NCI-H748 (cell line): ENCODE results near the gene GLIPR2.
"Not testable (repeated sequence)": the region's sequence is repeated elsewhere in the genome, so short reads cannot be mapped to it uniquely, and the experiment has no call there.

Experiments used
- DNase-seq: peaks from one replicate; lab custom pipeline; 2025; ENCODE audit not compliant: unreplicated experiment; lab: John Stamatoyannopoulos, UW

Gene GLIPR2

DNA sequence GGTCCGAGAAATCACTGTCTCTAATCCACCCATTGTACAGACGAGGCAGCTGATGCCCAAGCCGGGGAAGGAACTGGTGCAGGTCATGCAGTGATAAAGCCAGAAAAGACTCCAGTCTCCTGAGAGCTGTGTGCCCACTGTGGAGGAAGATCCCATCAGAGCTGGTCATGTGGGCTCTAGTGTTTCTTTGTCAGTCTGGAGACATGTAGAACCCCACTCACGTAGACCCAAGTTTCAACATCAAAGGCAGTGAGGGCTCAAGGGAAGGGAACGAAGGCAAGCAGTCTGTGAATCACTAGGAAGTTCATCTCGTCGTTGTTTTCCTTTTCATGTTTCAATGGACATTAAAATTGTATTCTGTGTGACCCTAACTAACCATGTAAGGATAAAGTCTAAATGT lies 14.6 kb upstream of the GLIPR2 start:
- no peak for DNase-seq

DNA sequence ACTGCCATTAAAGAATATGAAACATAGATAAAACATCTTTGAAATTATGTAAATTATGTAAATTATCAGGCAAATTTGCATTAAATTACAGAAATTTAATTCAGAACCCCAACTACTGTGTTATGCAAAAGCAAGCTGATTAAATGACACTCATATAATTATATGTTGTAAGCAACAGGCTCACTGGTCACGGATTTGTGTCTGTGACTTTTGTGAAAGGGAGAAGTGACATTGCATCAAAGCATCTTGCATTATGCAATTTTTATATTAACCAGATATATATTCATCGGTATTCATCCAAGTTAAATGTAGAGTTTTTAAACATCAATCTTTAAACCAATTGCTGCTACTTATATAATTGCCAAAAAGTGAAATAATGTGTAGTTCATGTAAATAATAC lies 13.0 kb upstream of the GLIPR2 start:
- DNase-seq: no peak

DNA sequence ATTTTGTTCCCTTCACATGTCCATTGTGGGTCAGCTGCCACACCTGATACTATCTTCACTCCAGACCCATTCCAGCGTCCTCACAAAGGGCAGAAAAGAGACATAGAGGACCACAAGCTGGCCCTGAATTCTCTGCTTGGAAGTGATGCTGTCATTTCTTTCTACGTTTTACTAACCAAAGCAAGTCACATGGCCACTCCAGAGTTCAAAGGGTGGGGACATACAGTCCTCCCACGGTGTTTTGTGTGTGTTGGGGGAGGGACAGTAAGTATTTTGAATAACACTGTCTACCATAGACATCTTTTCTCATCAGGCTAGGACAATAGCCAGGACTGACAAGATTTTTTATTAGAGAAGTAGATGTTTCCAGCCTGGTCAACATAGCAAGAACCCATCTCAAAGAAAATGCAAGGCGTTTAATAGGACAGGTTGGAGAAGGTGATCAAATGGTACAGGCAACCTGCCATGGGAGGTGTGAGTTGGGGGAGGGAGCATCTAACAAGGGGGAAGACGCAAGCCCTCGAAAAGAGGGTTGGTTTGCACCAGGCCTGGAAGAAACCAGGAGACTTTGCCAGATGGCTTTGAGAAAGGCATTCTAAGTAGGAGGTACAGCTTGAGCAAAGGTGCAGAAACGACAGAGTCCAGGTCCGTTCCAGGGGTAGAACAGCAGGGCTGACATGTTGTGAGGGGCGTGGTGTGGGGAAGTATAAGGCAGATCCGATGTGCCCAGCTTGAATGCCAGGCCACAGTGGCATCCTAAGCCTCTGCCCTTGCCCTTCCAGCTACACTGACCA lies 11.3 kb upstream of the GLIPR2 start:
- no peak for DNase-seq

DNA sequence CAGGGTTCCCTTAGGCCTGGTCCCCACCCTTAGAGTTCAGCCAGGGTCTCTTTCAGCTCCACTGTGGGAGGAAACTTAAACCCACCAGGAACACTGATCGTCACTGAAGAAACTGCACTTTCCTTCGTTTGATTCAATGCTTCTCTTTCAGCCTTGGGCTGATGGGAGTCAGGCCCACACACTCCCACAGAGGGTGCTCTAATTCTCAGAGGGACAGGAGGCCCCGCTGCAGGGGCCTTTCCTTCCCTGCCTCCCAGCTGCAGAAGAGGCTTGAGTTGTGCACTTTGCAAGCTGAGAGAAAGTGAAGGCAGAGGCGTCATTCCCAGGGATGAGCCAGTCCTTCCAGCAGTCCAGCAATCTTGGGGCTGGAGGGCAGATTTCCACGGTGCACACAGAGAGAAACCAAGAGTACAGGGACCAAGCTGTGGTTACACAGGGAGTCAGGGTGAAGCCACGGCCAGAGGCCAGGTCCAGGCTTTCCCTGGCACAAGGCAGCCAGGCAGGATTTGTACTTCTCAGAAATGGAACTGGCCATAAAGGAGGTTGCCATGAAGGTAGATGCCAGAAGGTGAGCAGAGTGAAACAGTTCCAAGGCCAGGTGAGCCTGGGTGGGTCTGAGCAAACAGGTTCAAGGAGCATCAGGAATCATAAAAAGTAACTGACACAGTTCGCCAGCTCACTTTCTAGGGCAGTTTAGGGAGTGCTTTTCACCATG lies 10.4 kb upstream of the GLIPR2 start:
- DNase-seq: no peak

DNA sequence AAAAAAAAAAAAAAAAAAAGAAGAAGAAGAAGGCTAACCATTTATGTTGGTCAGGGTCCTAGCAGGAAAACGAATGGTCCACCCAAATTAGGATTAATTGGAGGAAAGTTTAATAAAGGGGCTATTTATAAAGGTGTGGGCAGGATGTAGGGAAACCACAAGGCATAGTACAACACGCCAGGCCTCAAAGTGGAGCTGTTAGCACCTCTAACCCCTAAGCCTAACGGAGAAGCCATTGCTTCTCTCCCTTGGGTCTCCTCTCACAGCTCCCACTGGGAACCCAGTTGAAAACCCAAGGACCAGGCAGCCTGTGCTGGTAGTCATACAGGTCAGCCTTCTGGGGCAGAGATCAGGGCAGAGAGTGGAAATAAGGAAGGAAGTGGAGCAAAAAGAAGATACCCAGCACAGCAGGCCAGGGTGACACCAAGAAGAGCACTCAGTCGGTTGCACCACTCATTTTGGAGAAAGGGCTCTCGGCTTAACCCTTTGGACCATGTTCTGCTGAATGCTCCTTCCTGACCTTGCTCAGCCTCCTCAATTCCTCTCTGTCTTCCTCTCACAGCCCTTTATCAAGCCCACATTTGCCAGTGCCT lies 8.8 kb upstream of the GLIPR2 start:
- no peak for DNase-seq

DNA sequence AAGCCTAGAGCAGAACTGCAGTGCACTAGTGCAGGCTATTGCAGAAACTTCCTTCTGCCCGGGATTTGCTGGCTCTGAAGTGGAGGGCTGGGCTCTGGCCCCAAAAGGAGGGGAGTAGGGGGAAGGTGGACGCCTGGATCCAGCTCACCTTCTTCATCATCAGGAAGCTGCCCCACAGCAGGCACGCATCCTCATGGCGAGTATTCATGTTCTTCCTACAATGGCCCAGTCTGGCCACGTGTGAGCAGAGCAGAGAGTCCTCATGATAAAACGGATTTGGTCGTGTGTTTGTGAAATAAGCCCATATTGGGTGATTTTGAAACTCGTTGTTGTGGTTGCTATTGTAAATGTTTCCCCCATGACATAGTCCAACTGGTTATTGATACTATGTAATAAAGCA lies 8.2 kb upstream of the GLIPR2 start:
- no peak for DNase-seq

DNA sequence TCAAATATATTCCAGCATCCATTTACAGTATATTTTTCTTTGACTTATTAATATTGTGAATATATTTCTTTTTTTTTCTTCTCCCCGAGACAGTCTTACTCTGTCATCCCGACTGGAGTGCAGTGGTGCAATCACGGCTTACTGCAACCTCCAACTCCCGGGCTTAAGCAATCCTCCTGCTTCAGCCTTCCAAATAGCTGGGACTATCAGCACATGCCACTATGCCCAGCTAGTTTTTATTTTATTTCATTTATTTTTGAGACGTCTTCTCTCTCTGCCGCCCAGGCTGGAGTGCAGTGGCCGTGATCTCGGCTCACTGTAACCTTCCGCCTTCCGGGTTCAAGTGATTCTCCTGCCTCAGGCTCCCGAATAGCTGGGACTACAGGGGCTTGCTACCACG lies 7.4 kb upstream of the GLIPR2 start:
- DNase-seq: no peak

DNA sequence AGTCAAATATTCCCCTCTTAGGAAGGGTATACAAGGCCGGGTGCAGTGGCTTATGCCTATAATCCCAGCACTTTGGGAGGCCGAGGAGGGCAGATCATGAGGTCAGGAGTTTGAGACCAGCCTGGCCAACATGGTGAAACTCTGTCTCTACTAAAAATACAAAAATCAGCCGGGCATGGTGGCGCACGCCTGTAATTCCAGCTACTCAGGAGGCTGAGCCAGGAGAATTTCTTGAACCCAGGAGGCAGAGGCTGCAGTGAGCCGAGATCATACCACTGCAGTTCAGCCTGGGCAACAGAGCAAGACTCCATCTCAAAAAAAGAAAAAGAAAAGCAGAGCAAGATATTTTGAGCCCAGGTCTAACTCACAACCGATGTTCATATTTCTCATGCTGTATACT lies 4.9 kb upstream of the GLIPR2 start:
- not testable (repeated sequence) for DNase-seq

DNA sequence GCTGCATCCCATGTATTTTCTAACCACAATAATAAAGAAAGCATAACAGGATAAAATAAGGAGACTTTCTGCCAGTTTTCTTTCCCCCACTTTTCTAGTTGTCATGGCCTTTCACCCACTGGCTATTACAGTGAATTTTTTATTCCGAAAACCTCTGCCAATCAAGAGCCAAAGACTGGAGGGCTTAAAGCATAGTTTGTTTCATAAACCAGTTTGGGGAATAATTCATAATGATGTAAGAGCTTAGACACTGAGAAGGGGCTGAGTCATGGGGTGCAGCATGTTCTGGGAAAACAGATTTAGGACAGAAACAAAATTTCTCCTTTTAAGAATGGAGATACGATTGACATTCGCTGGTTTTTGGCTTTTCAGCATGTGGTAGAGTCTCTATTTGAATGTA lies 4.4 kb upstream of the GLIPR2 start:
- DNase-seq: no peak

DNA sequence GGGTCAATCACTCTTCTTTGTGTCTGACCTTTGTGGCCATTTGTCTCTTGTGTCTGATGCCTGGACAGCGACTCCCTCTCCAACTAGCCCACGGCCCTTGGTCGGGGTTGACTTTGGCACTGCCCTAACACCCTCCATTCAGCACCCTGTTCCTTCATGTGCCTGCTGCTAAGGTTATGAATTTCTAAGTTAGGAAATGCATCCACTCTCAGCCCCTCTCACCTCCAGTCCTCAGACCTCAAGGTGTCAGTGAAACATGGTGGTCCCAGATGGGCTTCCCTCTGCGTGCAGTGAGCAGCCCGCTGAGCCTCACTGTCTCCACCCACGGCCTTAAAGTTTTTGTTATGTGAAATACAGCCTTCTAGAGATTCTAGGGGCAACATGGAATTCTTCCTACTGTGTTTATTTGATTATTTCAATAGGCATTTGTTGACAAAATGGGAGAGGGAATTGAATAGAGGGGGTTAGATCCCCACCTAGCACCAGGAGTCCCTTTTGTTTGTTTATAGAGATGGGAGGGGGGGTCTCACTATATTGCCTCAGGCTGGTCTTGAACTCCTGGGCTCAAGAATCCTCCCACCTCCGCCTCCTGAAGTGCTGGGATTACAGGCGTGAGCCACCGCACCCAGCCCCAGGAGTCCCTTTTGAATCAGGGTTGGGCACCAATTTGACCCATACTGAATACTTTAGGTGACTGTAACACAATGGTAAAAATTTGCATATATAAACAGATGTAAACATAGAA lies 1.6 kb upstream of the GLIPR2 start:
- no peak for DNase-seq

DNA sequence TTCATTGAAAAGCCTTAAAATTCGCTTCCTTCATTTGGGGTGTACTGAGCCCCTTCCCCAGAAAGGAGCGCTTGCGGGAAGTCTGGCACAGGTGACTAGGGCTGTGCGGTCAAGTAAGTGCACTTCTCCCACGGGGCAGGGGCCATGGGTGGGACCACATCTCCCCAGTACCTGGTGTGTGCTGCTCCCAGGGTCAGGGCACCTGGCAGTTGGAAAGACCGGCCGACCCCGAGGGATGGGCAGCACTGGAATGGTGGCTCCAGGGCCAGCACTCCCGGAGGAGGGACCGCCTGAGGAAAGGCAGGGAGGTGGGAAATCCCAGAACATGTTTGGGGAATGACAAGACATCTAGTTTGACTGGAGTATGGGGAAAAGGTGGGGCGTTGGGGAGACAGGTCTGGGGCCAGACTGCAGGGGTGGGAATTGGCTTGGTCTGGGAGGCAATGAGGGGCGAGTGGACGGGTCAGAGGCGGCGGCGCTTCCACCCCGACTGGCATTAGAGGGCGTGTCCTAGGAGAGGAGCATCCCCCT lies 727 bp upstream of the GLIPR2 start:
- no peak for DNase-seq

DNA sequence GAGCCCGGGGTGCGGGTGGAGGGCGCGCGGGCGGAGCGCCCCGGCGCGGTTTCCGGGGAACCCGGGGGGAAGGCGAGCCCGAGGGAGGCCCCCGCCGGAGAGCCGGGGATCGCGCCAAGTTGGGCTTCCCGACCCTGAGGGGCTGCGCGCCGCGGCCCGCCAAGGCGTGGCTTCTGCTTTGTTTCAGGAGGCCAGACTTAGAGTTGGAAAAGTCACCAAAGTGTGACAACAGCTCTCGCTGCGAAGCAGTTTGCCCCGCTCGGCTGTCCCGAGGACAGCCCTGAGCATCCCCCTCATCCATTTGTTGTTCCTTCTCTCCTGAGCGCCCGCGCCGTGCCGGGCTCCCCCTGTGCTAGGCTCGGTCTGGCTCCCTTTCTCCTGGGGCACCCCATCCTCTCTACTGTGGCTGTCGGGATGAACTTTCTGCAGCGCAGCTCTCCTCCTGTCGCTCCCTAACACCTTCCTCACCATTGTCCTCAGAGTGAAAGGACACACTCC lies 410 bp downstream of the GLIPR2 start:
- DNase-seq: no peak

DNA sequence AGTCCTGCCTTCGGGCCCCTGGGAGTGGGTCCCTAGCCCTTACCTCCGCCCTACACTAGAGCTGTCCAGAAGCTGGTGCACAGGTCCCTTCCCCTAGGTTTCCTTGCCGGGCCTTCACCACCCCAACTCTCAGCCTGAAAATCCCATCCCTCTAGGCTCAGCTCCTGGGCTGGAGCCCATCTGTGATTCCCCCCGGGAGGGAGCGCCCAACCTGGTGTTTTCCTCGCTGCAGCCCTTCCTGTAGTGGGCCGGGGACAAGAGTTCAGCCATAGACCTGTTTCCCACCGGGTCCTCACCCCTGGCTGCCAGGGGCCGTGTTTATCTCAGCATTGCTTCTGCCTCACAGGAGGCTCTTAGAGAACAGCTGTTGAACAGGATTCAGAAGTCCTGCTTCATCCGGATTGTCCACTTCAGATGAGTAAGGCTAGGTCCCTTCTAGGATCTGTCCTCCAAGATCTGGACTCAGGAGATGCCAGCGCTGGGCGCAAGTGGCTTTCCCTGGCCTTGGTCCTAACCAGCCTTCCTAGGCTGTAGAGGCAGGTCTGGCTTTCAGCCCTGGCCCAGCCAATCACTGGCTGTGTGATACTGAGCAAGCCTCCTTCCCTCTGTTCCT lies 965 bp downstream of the GLIPR2 start:
- no peak for DNase-seq

DNA sequence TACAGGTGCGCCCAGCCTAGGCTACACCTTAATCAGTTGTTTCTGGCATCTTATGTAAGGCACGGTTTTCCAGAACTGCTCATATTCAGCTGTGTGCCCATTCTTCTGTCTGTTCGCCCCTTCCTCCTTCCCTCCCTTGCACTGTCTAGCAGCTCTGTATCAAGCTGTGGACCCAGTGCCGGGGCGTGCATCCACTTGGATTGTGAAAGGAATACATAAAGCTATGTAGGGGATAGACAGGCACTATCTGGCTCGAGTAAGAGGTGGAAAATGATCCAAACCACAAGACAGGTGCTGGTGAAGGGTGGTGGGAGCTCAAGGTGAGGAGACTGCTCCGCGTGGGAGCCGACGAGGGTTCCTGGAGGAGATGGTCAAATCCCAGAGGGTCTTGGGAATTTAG lies 2.0 kb downstream of the GLIPR2 start:
- no peak for DNase-seq

DNA sequence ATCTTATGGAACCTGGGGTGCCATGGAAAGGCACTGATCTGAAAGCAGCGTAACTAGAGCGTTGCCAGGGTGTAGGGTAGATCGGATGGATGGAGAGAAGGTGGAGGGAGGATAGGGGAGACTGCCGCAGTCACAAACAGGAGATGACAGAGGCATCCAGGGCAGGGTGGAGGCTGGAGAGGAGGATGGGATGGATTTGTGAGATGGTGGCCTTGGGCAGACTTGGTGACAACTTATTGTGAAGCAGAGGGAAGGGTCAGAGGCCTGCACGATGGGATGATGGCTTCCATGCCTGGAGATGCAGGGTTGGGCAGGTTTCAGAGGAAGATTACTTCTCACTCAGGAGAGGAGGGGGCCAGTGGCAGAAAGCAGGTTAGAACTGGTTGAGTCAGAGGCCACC lies 2.4 kb downstream of the GLIPR2 start:
- DNase-seq: no peak

DNA sequence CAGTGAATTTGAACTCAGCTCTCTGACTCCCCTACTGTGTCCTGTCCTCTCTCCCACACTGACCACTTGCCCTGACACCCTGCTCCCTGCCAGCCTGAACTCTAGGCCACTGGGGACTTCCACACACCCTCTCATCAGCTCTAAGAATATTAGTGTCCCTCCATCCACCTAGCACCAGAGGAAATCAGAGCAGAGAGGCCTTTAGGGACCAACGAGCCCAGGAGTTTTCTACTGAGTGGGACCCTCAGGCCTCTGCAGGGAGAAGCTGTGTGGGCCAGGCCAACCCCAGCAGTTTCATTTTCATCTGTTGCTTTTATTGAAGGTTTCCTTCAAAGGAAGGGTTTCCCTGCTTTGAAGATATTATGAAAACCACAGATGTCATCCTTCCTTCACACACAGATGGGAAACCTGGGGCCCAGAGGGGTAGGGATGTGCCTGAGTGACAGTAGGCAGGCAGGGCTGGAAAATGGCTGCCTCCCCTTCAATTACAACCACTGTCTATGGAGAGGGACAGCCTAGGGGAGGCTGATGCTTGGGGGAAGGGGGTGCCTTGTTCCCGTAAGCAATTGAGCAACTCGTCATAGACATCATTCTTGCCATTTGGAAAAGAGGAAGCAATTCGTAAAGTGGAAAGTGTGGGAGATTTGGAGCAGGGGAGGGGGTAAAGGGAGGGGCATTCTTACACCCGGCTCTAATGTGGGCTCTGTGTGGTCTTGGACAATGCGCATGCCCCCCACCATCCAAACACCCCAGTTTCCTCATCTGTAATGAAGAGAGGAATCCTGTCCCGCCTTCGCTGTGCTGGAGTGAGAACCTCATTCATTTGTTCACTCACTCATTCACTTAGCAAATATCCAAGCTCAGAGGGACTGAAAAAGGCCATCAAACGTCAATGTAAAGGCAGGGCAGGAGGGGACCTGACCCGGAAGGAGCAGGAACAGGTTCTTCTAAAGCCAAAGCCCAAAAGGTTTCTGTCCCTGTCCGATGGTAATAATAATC lies 3.9 kb downstream of the GLIPR2 start:
- DNase-seq: no peak

DNA sequence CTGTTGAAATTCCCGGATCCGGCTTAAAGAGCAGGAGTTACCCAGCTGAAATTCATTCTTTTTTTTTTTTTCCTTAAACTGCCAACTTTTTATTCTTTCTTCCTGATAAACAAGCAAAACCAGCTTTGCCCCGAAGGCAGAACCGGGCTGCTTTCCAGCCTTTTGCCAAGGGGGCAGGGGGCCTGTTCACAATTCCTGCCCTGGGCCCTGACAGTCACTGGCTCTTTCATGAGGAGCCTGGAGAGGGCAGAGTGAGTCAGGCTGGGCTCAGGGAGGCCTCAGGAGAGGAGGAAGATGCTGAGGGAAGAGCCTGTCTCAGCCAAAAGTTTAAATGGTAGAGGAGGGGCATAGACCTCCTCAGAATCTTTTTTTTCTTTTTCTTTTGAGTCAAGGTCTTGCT lies 4.8 kb downstream of the GLIPR2 start:
- no peak for DNase-seq

DNA sequence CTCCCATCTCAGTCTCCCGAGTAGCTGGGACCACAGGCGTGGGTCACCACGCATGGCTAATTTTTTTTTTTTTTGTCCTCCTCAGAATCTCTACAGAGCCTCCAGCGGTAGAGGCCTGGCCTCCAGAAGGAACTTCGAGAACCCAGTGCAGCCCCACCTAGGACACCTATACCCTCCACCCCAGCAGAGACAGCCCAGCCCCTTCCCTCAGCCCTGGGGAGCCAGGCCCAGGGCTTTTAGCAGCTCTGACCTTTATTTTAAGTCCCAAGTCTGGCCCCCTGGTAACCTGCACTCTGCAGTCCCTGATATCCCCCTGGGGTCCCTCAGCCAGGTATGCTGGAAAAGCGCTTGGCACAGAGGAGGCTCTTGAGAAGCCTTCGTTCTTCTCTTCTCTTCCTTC lies 5.2 kb downstream of the GLIPR2 start:
- DNase-seq: no peak

DNA sequence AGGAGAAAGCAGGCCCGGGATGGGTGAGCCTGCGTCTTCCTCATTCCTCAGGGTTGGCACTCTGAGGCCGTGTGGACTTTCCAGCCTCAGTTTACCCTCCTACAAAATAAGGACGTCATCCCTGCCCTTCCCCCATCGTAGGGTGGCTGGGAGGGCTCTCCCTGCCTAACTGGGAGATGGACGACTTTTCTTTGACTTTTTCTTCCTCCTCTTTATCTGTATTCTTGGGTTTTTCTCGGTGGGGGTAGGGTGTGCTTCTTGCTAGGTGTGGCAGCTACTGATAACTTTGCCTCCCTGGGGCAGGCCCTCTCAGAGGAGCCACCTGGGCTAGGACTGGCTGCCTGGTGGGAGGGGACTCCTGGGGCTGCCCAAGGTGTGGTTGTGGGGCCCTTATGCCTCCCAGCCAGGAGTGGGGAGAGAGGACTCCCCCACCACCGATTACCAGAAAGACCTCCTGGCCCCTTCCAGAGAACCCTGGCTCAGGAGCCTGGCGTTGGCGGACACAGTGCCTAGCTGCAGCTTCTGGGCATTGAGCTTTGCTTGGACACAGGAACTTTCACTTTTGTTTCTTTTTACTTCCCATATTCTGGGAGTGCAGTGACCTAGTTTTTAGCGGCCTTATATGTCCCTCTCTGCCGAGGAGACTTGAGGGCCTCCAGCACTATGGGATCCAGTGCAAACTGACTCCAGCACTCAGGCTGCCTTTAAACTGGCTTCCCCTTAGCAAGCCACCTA lies 6.1 kb downstream of the GLIPR2 start:
- DNase-seq: no peak
